ENCODE measurements around the gene RPL9. TPM values are rescaled to one million over a fixed set of nuclear protein-coding genes. Genes with fewer than 3 reads are reported as not detected.

Gene RPL9
- polyA plus RNA-seq, 1 donor (not counting 4 experiments of a cell fraction or from before 2014, with no cell fraction given) = 1,522 TPM

DNA sequence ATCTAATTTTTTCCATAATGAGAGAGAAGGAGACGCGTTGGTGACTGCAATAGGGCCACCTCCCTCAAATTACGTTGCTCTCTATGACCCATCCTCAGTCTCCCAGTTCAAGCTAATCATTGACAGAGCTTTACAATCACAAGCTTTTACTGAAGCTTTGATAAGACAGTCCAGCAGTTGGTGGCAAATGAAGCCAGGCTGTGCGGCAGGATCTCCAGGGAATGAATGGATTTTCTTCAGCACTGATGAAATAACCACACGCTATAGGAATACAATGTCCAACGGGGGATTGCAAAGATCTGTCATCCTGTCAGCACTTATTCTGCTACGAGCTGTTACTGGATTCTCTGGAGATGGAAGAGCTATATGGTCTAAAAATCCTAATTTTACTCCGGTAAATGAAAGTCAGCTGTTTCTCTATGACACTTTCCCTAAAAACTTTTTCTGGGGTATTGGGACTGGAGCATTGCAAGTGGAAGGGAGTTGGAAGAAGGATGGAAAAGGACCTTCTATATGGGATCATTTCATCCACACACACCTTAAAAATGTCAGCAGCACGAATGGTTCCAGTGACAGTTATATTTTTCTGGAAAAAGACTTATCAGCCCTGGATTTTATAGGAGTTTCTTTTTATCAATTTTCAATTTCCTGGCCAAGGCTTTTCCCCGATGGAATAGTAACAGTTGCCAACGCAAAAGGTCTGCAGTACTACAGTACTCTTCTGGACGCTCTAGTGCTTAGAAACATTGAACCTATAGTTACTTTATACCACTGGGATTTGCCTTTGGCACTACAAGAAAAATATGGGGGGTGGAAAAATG lies 51.7 kb downstream of the RPL9 start, which contains the start of gene KLB:
TSS of gene KLB (plus strand) at position 168 of the 821 bp plus-strand sequence. CDS start at position 188, 20 bp downstream.
- Histone ChIP-seq H3K79me2 (ENCODE audit: control insufficient read depth, insufficient read depth, low read length) (no peaks in the 10 kb centered on the region), H3K9ac (ENCODE audit: control insufficient read depth, extremely low read depth, insufficient read depth, low read length) (no peak within 1 kb of the TSS), H3K36me3 (ENCODE audit: control insufficient read depth in 2 of 2, extremely low read depth in 1 of 2, insufficient read depth in 2 of 2, low read length in 2 of 2) (no peaks in the 10 kb centered on the region), H3K9me3 (ENCODE audit: control insufficient read depth, low read depth, low read length) (no peaks in the 10 kb centered on the region), H3K9me1 (ENCODE audit: control insufficient read depth, extremely low read depth, insufficient read depth, low read length) (no peaks in the 10 kb centered on the region), H3K4me1 (ENCODE audit: control insufficient read depth, extremely low read depth, insufficient read depth, low read length) (no peaks in the 10 kb centered on the region), H2AFZ (ENCODE audit: control insufficient read depth, low read length) (no peak within 1 kb of the TSS), H3K27me3 (ENCODE audit: control insufficient read depth, extremely low read depth, insufficient read depth, low read length) (no peaks in the 10 kb centered on the region), H3K4me3 (ENCODE audit: control insufficient read depth in 2 of 3, extremely low read depth in 1 of 3, insufficient read depth in 2 of 3, low read depth in 1 of 3, low read length in 3 of 3) (no peak within 1 kb of the TSS), H3K4me2 (ENCODE audit: control insufficient read depth, extremely low read depth, insufficient read depth, low read depth, low read length) (no peak within 1 kb of the TSS), H4K20me1 (ENCODE audit: control insufficient read depth, extremely low read depth, insufficient read depth, low read length) (no peaks in the 10 kb centered on the region), H3K27ac (ENCODE audit: control insufficient read depth, insufficient read depth, low read length) (no peak within 1 kb of the TSS)
- dilution Hi-C loops (cut with MboI; ENCODE audit: extremely low pct_ligation_motif_present, low sequenced_read_pairs) = no loop called here
- FAIRE-seq (no peak), DNase-seq (ENCODE audit: low read depth, low spot score) (no peak)
- TF ChIP-seq EZH2 (IDR thresholded peaks at IDR 0.05; ENCODE audit: low read length) = no peak
- TF ChIP-seq, protein P1, sequence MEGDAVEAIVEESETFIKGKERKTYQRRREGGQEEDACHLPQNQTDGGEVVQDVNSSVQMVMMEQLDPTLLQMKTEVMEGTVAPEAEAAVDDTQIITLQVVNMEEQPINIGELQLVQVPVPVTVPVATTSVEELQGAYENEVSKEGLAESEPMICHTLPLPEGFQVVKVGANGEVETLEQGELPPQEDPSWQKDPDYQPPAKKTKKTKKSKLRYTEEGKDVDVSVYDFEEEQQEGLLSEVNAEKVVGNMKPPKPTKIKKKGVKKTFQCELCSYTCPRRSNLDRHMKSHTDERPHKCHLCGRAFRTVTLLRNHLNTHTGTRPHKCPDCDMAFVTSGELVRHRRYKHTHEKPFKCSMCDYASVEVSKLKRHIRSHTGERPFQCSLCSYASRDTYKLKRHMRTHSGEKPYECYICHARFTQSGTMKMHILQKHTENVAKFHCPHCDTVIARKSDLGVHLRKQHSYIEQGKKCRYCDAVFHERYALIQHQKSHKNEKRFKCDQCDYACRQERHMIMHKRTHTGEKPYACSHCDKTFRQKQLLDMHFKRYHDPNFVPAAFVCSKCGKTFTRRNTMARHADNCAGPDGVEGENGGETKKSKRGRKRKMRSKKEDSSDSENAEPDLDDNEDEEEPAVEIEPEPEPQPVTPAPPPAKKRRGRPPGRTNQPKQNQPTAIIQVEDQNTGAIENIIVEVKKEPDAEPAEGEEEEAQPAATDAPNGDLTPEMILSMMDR (optimal IDR thresholded peaks at IDR 0.05 in 1 of 3, IDR thresholded peaks at IDR 0.05 in 1 of 3, conservative IDR thresholded peaks at IDR 0.05 in 1 of 3; ENCODE audit: extremely low read depth in 1 of 3, insufficient read depth in 2 of 3, low read length in 3 of 3) = no peak

Small RNA genes within 50 kb of the gene (small RNA-seq; reads per million reads assigned to genes)
- gene MIR5591 (ENCODE audit: insufficient read length in 3 of 3, low read depth in 3 of 3, low replicate concordance in 1 of 3) (0 reads per million in 3 experiments), gene RF00019 (ENCODE audit: insufficient read length in 3 of 3, low read depth in 3 of 3, low replicate concordance in 1 of 3) (0 reads per million in 3 experiments)

Other genes starting within 250 kb of the RPL9 start
- gene RFC1, start 92.6 kb downstream of the RPL9 start, polyA plus RNA-seq = 9.5 to 28.3 TPM (median 17.4 TPM) in 3 replicates
- 0.03 TPM in 1 of 3 replicates, not detected in the others for gene KLB, start 52.0 kb downstream of the RPL9 start, polyA plus RNA-seq
- gene LIAS, start 134 bp upstream of the RPL9 start, polyA plus RNA-seq = 13.2 to 20.6 TPM (median 17.1 TPM) in 3 replicates
- 23.5 to 39.4 TPM (median 33.0 TPM) in 3 replicates for gene UGDH, start 68.5 kb upstream of the RPL9 start, polyA plus RNA-seq
- 4.7 to 18.9 TPM (median 13.9 TPM) in 3 replicates for gene SMIM14, start 179.9 kb upstream of the RPL9 start, polyA plus RNA-seq
- 97.4 to 163 TPM (median 122 TPM) in 3 replicates for gene UBE2K, start 239.2 kb upstream of the RPL9 start, polyA plus RNA-seq